ENCODE results near the gene SPN.
"Not testable (repeated sequence)": the region's sequence is repeated elsewhere in the genome, so short reads cannot be mapped to it uniquely, and the experiment has no call there.

GRCh38 chr16:29614691-29615314 lies 48.2 kb upstream of the SPN start:
- TF ChIP-seq POLR2AphosphoS5 (IDR thresholded peaks at IDR 0.05; ENCODE audit: low read depth, low read length); POLR2A (IDR thresholded peaks at IDR 0.05; ENCODE audit: low read depth, low read length); PAX5 (IDR thresholded peaks at IDR 0.05; ENCODE audit: insufficient read depth, low read length, severe bottlenecking); TAF1 (IDR thresholded peaks at IDR 0.05; ENCODE audit: low read depth, low read length); SPI1 (IDR thresholded peaks at IDR 0.05; ENCODE audit: low read depth, low read length); POU2F2 (IDR thresholded peaks at IDR 0.05; ENCODE audit: low read depth, low read length): not testable (repeated sequence)

All from GM12891 (cell line).